Islet of Langerhans (tissue), 1 donor: ENCODE data around the gene GREM1.

Source experiments
- FAIRE-seq: peaks from one replicate; lab custom pipeline; 2011; peaks lifted over from hg19 to GRCh38; lab: Jason Lieb, UNC

The GREM1 gene

GRCh38 chr15:32732574-32733157 lies 14.9 kb downstream of the GREM1 start:
- FAIRE-seq, result no peak

GRCh38 chr15:32733281-32733680 lies 15.5 kb downstream of the GREM1 start:
- FAIRE-seq, result no peak

DNA sequence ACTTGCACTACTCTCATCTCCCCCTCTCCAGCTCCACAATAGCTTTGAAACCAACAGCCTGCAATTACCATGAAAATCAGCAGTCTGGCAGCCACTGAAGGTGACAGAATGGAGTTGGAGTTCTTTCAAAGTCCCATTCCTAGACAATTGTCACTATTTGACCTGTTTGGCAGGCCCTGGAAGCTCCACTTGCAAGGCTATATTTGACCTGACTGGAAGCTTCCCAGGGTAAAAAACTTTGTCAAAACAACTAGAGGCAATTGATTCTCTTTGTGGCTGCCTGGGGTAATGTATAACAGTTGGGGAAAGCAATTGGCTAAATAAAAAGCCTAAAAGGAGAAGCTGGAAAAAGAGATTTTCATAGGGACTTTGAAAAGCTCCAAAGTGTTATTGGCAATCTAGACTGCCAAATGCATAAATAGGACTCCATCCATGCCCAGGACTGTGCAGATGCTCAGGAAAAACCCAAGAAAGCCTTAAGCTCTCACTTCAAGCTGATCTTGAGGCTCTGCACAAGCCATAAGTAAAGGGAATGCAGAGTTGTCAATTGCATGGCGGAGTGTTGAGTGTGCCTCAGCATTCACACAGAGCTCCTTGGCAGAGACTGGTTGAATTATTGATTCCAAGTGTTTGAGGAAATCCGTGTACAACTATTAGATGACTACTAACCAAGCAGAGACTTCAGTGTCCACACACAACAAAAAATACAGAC lies 18.3 kb downstream of the GREM1 start:
- no peak for FAIRE-seq

DNA sequence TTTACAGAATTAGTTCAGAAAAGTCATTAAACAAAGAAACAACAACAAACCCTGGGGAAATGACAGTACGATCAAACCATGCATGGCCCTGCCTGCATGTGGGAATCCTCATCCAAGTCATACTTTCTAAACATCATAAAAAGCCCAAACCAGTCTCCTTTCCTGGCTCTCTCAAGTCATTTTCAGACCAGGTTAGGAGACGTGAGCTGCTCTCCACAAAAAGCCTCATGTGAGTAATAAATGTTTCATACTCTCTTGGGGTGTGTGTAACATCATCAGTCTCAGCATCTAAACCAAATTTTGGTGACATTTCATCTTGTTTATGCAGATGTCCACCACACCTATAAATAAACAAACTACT lies 18.9 kb downstream of the GREM1 start:
- no peak for FAIRE-seq

DNA sequence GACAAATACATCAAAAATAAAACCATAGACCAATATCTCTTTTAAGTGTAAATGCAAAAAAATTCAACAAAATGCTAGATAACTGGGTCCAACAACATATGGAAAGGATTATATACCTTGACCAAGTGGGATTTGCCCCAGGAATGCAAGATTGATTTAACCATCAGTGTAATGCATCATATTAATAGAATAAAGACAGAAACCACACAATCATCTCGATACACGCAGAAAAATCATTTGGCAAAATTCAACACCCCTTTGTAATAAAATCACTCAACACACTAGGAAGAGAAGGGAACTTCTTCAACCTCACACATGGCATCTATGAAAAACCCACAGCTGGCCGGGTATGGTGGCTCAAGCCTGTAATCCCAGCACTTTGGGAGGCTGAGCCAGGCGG lies 19.5 kb downstream of the GREM1 start:
- FAIRE-seq, result no peak

DNA sequence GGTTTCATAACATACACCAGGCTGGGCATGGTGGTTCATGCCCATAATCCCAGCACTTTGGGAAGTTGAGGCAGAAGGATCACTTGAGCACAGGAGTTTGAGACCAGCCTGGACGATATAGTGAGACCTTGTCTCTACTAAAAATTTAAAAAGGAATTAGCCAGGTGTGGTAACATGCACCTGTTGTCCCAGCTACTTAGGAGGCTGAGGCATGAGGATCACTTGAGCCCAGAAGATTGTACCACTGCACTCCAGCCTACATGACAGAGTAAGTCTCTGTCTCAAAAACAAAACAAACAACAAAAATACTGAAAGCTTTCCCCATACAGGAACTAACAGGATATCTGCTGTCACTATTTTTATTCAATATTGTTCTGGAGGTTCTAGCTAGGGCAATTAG lies 20.9 kb downstream of the GREM1 start:
- no peak for FAIRE-seq

- FAIRE-seq, result no peak
These were observed 21.8 kb downstream of the GREM1 start for GRCh38 chr15:32739522-32740063.

DNA sequence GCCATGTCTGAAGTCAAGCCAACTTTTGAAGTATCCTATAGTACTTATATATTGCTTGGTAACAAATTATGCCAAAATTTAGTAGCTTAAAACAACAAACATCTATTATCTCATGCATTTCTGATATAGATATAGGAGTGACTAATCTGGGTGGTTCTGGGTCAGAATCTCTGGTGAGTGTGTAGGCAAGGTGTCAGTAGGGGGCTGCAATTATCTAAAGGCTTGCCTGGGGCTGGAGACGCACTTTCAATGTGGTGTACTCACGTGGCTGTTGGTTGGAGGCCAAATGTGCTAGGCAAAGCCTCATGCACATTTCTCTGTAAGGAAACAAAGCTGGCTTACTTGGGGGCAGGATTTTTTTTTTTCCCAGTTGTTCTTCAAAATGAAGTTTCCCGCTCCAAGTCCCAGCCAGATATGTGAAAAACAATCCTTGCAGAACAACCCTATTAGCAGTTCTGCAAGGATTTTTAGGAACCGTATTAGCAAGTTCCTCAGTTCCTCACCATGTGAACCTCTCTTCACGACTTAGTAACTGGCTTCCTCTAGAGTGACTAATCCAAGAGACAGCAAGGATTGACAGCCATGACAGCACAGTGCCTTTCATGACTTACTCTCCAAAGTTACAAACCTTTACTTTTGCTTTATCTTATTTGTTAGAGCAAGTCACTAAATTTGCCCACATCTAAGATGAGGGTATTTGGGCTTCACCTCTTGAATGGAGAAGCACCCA lies 25.8 kb downstream of the GREM1 start:
- FAIRE-seq, result no peak

- no peak for FAIRE-seq
These were observed 28.5 kb downstream of the GREM1 start for GRCh38 chr15:32746116-32746857.

- no peak for FAIRE-seq
These were observed 30.1 kb downstream of the GREM1 start for GRCh38 chr15:32747921-32748342.

GRCh38 chr15:32750979-32751378 lies 33.2 kb downstream of the GREM1 start:
- no peak for FAIRE-seq

GRCh38 chr15:32757426-32757825 lies 39.6 kb downstream of the GREM1 start:
- no peak for FAIRE-seq

- no peak for FAIRE-seq
These were observed 45.5 kb downstream of the GREM1 start for GRCh38 chr15:32763295-32763694.

- no peak for FAIRE-seq
These were observed 47.4 kb downstream of the GREM1 start for GRCh38 chr15:32765236-32765635.

GRCh38 chr15:32766101-32766500 lies 48.3 kb downstream of the GREM1 start:
- no peak for FAIRE-seq

GRCh38 chr15:32767236-32767635 lies 49.4 kb downstream of the GREM1 start:
- FAIRE-seq, result no peak

DNA sequence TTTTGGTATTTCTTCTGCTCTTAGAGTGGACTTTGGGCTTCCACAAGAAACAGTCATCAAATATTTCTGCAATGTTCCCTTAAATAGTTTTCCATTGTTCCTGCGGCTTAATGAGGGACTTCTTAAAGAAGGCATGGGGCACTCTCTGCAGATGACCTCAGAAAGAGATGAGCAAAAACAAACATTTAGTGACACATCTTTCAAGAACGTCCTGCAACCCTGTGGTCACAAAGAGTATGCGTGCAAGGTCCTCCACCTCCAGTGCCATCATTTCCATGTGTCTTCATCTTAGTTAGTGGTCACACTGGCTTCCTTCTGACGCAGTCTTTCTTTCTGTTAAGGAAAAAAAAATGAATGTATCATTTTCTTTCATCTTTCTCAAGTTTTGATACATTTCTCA lies 56.2 kb downstream of the GREM1 start:
- no peak for FAIRE-seq

GRCh38 chr15:32775103-32775502 lies 57.3 kb downstream of the GREM1 start:
- FAIRE-seq, result no peak

DNA sequence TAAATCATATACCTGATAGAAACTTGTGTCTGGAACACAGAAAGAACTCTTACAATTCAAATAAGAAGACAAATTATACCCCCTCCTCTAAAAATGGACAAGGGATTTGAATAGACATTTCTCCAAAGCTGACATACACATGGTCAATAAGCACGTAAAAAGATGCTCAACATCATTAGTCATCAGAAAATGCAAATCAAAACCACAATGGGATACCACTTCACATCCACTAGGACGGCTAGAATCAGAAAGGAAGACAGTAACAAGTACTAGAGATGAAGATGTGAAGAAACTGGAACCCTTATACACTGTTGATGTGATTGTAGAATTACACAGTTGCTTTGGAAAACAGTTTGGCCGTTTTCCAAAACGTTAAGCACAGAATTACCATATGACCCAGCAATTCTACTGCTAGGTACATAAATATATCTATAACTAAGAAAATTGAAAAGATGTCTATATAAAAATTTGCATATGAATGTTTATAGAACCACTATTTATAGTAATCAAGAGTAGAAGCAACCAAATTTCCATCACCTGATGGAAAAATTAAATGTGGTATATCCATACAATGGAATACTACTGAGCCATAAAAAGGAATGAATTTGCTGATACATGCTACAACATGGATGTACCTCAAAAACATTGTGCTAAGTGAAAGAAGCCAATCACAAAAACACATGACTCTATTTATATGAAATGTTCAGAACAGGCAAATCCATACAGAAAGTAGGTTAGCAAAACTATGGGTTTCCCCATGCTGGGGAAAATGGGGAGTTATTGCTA lies 60.8 kb downstream of the GREM1 start:
- no peak for FAIRE-seq

GRCh38 chr15:32781781-32782180 lies 64.0 kb downstream of the GREM1 start:
- FAIRE-seq, result no peak

GRCh38 chr15:32784581-32784980 lies 66.8 kb downstream of the GREM1 start:
- no peak for FAIRE-seq

DNA sequence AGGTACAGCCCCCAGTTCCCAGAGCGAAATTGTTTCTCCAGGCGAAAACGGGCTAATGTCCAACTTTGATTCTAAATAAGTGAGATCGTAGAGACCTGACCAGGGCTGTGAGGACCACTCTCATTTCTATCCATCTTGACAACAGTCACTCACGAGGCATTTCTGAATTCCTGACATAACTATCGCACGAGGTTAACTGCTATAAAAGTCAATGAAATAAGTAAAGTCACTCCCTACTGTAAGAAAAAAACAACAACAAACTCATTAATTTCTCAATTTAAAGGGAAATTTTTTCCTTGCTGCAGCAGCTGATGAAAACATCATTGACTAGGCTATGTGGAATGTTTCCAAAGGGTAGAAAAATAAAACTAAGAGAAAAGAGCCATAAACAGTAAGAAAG lies 69.1 kb downstream of the GREM1 start:
- no peak for FAIRE-seq
